Measurements from ENCODE around the gene EHD1.

DNA sequence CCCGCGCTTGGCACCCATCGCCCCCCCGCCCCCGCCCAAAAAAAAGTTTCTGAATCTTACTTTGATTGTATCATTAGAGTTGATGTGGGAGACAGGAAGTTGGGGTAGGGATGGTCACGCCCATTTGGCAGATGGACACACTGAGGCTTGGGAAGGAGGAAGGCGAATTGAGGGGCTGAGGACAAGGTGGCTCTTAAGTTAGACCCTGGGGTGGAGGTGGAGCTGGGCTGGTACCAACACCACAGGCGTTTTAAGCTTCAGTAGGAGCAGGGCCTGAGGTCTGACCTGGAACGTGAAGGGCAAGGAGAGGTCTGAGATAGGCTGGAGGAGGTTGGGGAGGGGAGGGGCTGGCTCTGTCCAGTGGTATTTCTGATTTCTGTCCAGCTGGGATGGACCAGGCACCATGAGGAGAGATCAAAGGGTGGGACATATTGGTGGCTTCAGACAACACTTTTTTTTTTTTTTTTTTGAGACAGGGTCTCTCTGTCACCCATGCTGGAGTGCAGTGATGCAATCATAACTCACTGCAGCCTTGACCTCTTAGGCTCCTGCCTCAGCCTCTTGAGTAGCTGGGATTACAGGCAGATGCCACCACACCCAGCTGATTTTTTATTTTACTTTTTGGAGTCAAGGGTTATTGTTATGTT, 33.2 kb downstream of the EHD1 start:
- TF ChIP-seq EZH2phosphoT487 (IDR thresholded peaks at IDR 0.05; ENCODE audit: insufficient read depth, low read depth): no peak
- TF ChIP-seq EZH2 (IDR thresholded peaks at IDR 0.05; ENCODE audit: insufficient read depth, poor library complexity, severe bottlenecking): no peak

All from GM23248 (cell line).